Activated naive CD8-positive, alpha-beta T cell treated with anti-CD3 and anti-CD28 coated beads, Interleukin-2, amount 10 ng/mL, durations not matched to agents 7 days and 5 days (primary cell): ENCODE data around the gene KLHL41. TPM values are rescaled to one million over a fixed set of nuclear protein-coding genes. Genes with fewer than 3 reads are reported as not detected.
"Not testable (repeated sequence)": the region's sequence is repeated elsewhere in the genome, so short reads cannot be mapped to it uniquely, and the experiment has no call there.

Experiments used
- ATAC-seq: fragments of 150-1000 bp; cut with Tn5 transposase; one replicate; pipeline ENCODE4 v1.10.0; 2021; ENCODE audit warnings: low read depth, moderate library complexity
- POLR2A ChIA-PET: fragments of 350-600 bp; sonication (Branson Sonifier 250); formaldehyde crosslinking; loops from one replicate; lab custom pipeline; 2021; ENCODE audit warnings: antibody characterized with exemption; lab: Charles Lee
- DNase-seq: peaks from one replicate; pipeline ENCODE4 v3.0.0; 2021
- H3K27ac Mint-ChIP-seq: one replicate; pipeline ENCODE4 v1.8.0; 2022; ENCODE audit warnings: mild to moderate bottlenecking, mixed read lengths
- H3K27me3 Mint-ChIP-seq: one replicate; pipeline ENCODE4 v1.8.0; 2022; ENCODE audit warnings: mild to moderate bottlenecking, moderate library complexity, mixed read lengths
- H3K36me3 Mint-ChIP-seq: one replicate; pipeline ENCODE4 v1.8.0; 2021; ENCODE audit warnings: mild to moderate bottlenecking, mixed read lengths
- H3K4me1 Mint-ChIP-seq: one replicate; pipeline ENCODE4 v1.8.0; 2021; ENCODE audit warnings: mixed read lengths
- H3K4me3 Mint-ChIP-seq: one replicate; pipeline ENCODE4 v1.8.0; 2022; ENCODE audit warnings: mild to moderate bottlenecking, moderate library complexity, mixed read lengths
- H3K9me3 Mint-ChIP-seq: one replicate; pipeline ENCODE4 v1.8.0; 2021; ENCODE audit warnings: mixed read lengths
- total RNA-seq, 2 experiments: library from RNA; stranded (reverse); gene quantifications; one replicate each; pipeline ENCODE4 v1.2.3, GENCODE V29; 2021

KLHL41 gene
- total RNA-seq, 2 experiments from 2014 or later: 0.17 TPM; not detected in 1

GRCh38 chr2:169562519-169562918, 53.0 kb downstream of the KLHL41 start:
- POLR2A ChIA-PET: interaction anchor here (1.0 to 1.3 kb wide), 2 partner anchors 10 to 98 kb away, joined by 3 to 5 read pairs; no protein-coding TSS in a partner anchor
- Mint-ChIP-seq H3K36me3 (peaks cover 25% of the 10 kb centered on the region), H3K4me3 (no peak overlapping the region), H3K4me1 (no peaks in the 10 kb centered on the region), H3K27me3 (no peaks in the 10 kb centered on the region), H3K27ac (peak overlapping the region; percentile 30), H3K9me3 (peaks cover 2% of the 10 kb centered on the region)
- no peak for DNase-seq
- no peak for ATAC-seq

DNA sequence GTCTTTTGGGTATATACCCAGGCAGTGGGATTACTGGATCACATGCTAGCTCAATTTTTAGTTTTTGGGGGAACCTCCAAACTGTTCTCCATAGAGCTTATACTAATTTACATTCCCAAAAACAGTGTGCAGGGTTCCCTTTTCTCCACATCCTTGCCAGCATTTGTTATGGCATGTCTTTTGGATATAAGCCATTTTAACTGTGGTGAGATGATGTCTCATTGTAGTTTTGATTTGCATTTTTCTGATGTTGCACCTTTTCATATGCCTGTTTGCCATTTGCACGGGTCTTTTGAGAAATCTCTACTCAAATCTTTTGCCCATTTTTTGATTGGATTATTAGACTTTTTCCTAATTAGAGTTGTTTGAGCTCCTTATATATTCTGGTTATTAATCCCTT, 56.2 kb downstream of the KLHL41 start:
- peaks cover 10% of the 10 kb centered on the region for H3K4me1 Mint-ChIP-seq

DNA sequence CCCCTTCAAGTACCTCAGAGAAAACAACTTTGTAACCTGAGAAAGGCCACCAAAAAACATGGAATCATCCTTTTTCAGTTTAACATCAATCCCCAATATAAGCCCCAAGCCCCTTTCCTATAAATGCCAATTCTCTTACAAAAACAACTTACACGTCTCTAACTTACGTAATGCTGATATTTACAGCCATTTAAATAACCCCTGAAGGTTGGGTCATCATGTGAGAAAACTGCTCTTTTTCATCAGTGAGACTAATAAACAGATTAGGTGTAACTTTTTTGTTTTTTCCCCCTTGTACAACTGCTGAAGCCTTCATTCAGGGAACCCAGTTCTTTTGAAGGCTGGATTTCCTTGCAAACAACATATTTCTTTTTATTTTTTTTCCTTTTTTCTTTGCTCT, 60.4 kb downstream of the KLHL41 start:
- POLR2A ChIA-PET: no interaction called here
- H3K27me3 Mint-ChIP-seq: no peaks in the 10 kb centered on the region
- no peak overlapping the region for H3K27ac Mint-ChIP-seq
- H3K4me1 Mint-ChIP-seq: peaks cover 15% of the 10 kb centered on the region
- no peak for DNase-seq
- H3K4me3 Mint-ChIP-seq: no peak overlapping the region
- H3K9me3 Mint-ChIP-seq: no peaks in the 10 kb centered on the region
- H3K36me3 Mint-ChIP-seq: peaks cover 20% of the 10 kb centered on the region
- no peak for ATAC-seq

More for the DNA sequence above, 56.2 kb downstream of the KLHL41 start:
- H3K27me3 Mint-ChIP-seq: no peaks in the 10 kb centered on the region
- DNase-seq: no peak
- no peak overlapping the region for H3K4me3 Mint-ChIP-seq
- ATAC-seq: no peak
- no peak overlapping the region for H3K27ac Mint-ChIP-seq
- H3K9me3 Mint-ChIP-seq: peaks cover 2% of the 10 kb centered on the region
- H3K36me3 Mint-ChIP-seq: peaks cover 28% of the 10 kb centered on the region
- POLR2A ChIA-PET: no interaction called here

DNA sequence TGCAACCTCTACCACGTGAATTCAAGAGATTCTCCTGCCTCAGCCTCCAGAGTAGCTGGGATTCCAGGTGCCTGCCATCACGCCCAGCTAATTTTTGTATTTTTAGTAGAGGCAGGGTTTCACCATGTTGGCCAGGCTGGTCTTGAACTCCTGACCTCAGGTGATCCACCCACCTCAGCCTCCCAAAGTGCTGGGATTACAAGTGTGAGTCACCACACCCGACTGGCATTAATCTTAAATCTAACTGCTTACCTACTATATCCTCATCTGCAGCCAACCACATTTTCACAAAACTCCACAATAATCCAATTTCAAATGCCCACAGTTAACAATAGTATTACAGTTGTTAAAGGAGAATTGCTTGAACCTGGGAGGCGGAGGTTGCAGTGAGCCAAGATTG, 61.2 kb downstream of the KLHL41 start:
- H3K9me3 Mint-ChIP-seq, H3K27me3 Mint-ChIP-seq, POLR2A ChIA-PET, H3K4me3 Mint-ChIP-seq, ATAC-seq, H3K27ac Mint-ChIP-seq, DNase-seq: not testable (repeated sequence)
- Mint-ChIP-seq H3K4me1 (peaks cover 15% of the 10 kb centered on the region), H3K36me3 (peaks cover 15% of the 10 kb centered on the region)

- DNase-seq: no peak
- peaks cover 15% of the 10 kb centered on the region for H3K4me1 Mint-ChIP-seq
- POLR2A ChIA-PET: interaction anchor here (2.6 kb wide), 1 partner anchor 12 kb away, joined by 26 read pairs; the partner anchor contains the start of gene PPIG
- H3K36me3 Mint-ChIP-seq: peaks cover 12% of the 10 kb centered on the region
- ATAC-seq: no peak
- no peaks in the 10 kb centered on the region for H3K9me3 Mint-ChIP-seq
- no peak overlapping the region for H3K27ac Mint-ChIP-seq
- no peak overlapping the region for H3K4me3 Mint-ChIP-seq
- no peaks in the 10 kb centered on the region for H3K27me3 Mint-ChIP-seq
Observed at GRCh38 chr2:169571571-169571970, 62.1 kb downstream of the KLHL41 start.

DNA sequence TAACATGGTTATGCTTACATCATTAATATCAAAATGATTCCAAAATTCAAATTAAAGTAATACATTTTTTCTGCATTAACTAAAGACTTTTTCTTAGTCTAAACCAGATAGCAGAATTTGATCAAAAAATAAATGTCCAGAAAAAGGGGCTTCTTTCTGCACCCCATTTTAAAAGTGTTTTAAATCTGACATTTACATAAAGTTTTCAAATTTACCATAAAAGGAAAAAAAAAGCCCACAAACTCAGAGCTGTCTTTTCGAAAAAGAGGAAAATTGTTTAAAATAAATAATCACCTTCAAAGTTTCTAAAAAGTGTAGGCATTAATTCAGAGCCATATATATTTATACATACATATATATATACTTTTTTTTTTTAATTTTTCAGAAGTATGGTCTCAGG, 62.7 kb downstream of the KLHL41 start:
- H3K27ac Mint-ChIP-seq: no peak overlapping the region
- POLR2A ChIA-PET: interaction anchor here (2.6 kb wide), 1 partner anchor 12 kb away, joined by 26 read pairs; the partner anchor contains the start of gene PPIG
- no peak for ATAC-seq

DNA sequence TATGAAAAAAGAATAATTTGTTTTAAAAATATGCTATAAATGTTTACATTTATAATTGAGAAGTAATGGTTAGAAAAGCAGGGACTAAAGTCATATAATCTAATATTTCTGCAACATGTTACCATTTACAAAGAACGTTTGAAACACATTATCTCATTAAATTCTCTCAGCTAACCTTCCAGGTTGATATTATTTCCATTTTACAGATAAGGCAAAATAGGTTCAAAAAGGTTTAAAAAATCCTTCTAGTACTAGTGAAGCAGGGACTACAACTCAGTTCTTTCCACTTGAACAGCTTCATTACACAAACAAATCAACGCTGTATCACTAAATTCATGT, 63.3 kb downstream of the KLHL41 start:
- POLR2A ChIA-PET: interaction anchor here (1.1 to 2.6 kb wide), 4 partner anchors 10 to 256 kb away, joined by 4 to 26 read pairs (median 5); partner anchors contain the start of genes PPIG and SSB

More for the DNA sequence above, 62.7 kb downstream of the KLHL41 start:
- no peak for DNase-seq
- H3K4me3 Mint-ChIP-seq: no peak overlapping the region
- H3K4me1 Mint-ChIP-seq: peaks cover 15% of the 10 kb centered on the region
- no peaks in the 10 kb centered on the region for H3K27me3 Mint-ChIP-seq
- H3K9me3 Mint-ChIP-seq: no peaks in the 10 kb centered on the region
- peaks cover 12% of the 10 kb centered on the region for H3K36me3 Mint-ChIP-seq

GRCh38 chr2:169573160-169573973, 63.9 kb downstream of the KLHL41 start, which contains the start of gene FASTKD1:
Gene FASTKD1 (minus strand): TSS chr2:169573865. CDS start chr2:169572029, 1,836 bp downstream.
- Mint-ChIP-seq H3K27ac (peak within 1 kb of the TSS; percentile 85), H3K9me3 (no peaks in the 10 kb centered on the region), H3K4me1 (peaks cover 13% of the 10 kb centered on the region), H3K27me3 (no peaks in the 10 kb centered on the region), H3K4me3 (peak within 1 kb of the TSS; percentile 95), H3K36me3 (peaks cover 10% of the 10 kb centered on the region)
- peak; percentile 80 for DNase-seq
- ATAC-seq: peak; percentile 98
- POLR2A ChIA-PET: interaction anchor here (1.1 to 2.6 kb wide), 5 partner anchors 11 to 255 kb away, joined by 3 to 26 read pairs (median 5); partner anchors contain the start of genes CFAP210, PHOSPHO2, PPIG and SSB

More for the DNA sequence above, 63.3 kb downstream of the KLHL41 start:
- Mint-ChIP-seq H3K27me3 (no peaks in the 10 kb centered on the region), H3K9me3 (no peaks in the 10 kb centered on the region), H3K36me3 (peaks cover 10% of the 10 kb centered on the region), H3K4me1 (peaks cover 15% of the 10 kb centered on the region), H3K27ac (no peak overlapping the region), H3K4me3 (peak overlapping the region; percentile 95)
- DNase-seq: no peak
- ATAC-seq: no peak

DNA sequence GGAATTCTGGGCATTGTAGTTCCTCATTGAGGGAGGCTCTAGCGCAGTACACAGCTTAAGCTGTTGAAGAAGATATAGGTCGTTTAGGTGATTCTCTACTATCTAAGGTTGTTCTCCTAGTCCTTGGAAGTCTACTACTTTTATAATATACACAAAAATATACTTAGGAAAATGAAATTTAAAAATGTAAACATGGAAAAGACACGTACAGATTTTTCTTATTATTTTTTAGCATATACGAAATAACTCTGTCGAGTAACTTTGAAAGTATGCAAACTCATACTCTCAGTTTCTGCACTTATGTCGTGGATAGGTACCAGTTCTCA, 64.4 kb downstream of the KLHL41 start:
- Mint-ChIP-seq H3K27ac (peak overlapping the region; percentile 85), H3K27me3 (no peaks in the 10 kb centered on the region), H3K36me3 (peaks cover 10% of the 10 kb centered on the region), H3K4me1 (peaks cover 13% of the 10 kb centered on the region), H3K4me3 (peak overlapping the region; percentile 95), H3K9me3 (no peaks in the 10 kb centered on the region)
- ATAC-seq (no peak), DNase-seq (no peak)
- POLR2A ChIA-PET: interaction anchor here (1.1 to 2.6 kb wide), 3 partner anchors 10 to 225 kb away, joined by 3 to 26 read pairs (median 5); partner anchors contain the start of genes CFAP210, PHOSPHO2, PPIG and SSB

DNA sequence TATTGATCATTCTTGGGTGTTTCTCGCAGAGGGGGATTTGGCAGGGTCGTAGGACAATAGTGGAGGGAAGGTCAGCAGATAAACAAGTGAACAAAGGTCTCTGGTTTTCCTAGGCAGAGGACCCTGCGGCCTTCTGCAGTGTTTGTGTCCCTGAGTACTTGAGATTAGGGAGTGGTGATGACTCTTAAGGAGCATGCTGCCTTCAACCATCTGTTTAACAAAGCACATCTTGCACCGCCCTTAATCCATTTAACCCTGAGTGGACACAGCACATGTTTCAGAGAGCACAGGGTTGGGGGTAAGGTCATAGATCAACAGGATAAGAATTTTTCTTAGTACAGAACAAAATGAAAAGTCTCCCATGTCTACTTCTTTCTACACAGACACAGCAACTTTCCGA, 65.0 kb downstream of the KLHL41 start:
- H3K4me3 Mint-ChIP-seq, DNase-seq, H3K27me3 Mint-ChIP-seq, H3K4me1 Mint-ChIP-seq, H3K27ac Mint-ChIP-seq, H3K36me3 Mint-ChIP-seq, ATAC-seq, H3K9me3 Mint-ChIP-seq: not testable (repeated sequence)
- POLR2A ChIA-PET: interaction anchor here (2.6 kb wide), 1 partner anchor 9 kb away, joined by 26 read pairs; the partner anchor contains the start of gene PPIG

DNA sequence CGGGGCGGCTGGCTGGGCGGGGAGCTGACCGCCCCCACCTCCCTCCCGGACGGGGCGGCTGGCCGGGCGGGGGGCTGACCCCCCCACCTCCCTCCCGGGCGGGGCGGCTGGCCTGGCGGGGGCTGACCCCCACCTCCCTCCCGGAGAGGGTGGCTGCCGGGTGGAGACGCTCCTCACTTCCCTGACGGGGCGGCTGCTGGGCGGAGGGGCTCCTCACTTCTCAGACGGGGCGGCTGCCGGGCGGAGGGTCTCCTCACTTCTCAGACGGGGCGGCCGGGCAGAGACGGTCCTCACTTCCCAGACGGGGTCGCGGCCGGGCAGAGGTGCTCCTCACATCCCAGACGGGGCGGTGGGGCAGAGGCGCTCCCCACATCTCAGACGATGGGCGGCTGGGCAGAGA, 65.8 kb downstream of the KLHL41 start:
- H3K4me1 Mint-ChIP-seq, POLR2A ChIA-PET, H3K9me3 Mint-ChIP-seq: not testable (repeated sequence)

More for the DNA sequence above, 65.8 kb downstream of the KLHL41 start:
- H3K27me3 Mint-ChIP-seq, ATAC-seq, H3K36me3 Mint-ChIP-seq, DNase-seq, H3K27ac Mint-ChIP-seq, H3K4me3 Mint-ChIP-seq: not testable (repeated sequence)
